A673 (cell line): ENCODE data around the gene DPT. TPM values are rescaled to one million over a fixed set of nuclear protein-coding genes. Genes with fewer than 3 reads are reported as not detected.

ENCODE experiments used
- BruUV-seq: library from RNA; stranded (reverse); fragments of 400-500 nt; replicated peaks from 2 replicates; lab custom pipeline; 2021; lab: Mats Ljungman, UMichigan
- CTCF ChIA-PET: fragments of 300-600 bp; sonication (Branson Sonifier 250); formaldehyde crosslinking; loops from one replicate; lab custom pipeline; 2022; ENCODE audit warnings: antibody characterized with exemption; lab: Charles Lee
- POLR2A ChIA-PET: fragments of 300-600 bp; sonication (Branson Sonifier 250); formaldehyde crosslinking; loops from one replicate; lab custom pipeline; 2022; ENCODE audit warnings: antibody characterized with exemption; ENCODE audit not compliant: low non-redundant PET; lab: Charles Lee
- DNase-seq: peaks from one replicate; pipeline ENCODE4 v3.0.0-alpha.2; 2015; ENCODE audit warnings: low spot score
- H3K27ac ChIP-seq: fragments of 200-600 bp; sonication (generic); 2 replicates; pipeline ENCODE4 v1.5.1; 2016; ENCODE audit warnings: mixed run types, low read depth, mild to moderate bottlenecking, mixed read lengths, antibody characterized with exemption, low read length; ENCODE audit not compliant: poor library complexity, severe bottlenecking
- H3K27me3 ChIP-seq: fragments of 200-600 bp; sonication (generic); replicated peaks from 2 replicates; pipeline ENCODE4 v1.6.1; 2017; ENCODE audit warnings: mixed run types, low read depth, mild to moderate bottlenecking, mixed read lengths, antibody characterized with exemption, low read length; ENCODE audit not compliant: insufficient read depth, poor library complexity
- H3K36me3 ChIP-seq: fragments of 200-600 bp; sonication (generic); 2 replicates; pipeline ENCODE4 v1.6.1; 2016; ENCODE audit warnings: mixed run types, mild to moderate bottlenecking, mixed read lengths, antibody characterized with exemption, low read length; ENCODE audit not compliant: insufficient read depth, poor library complexity, severe bottlenecking
- H3K4me1 ChIP-seq: fragments of 200-600 bp; sonication (generic); 2 replicates; pipeline ENCODE4 v1.6.1; 2017; ENCODE audit warnings: mixed run types, mild to moderate bottlenecking, mixed read lengths, antibody characterized with exemption, low read length; ENCODE audit not compliant: insufficient read depth, poor library complexity, severe bottlenecking
- H3K4me3 ChIP-seq: fragments of 200-600 bp; sonication (generic); 2 replicates; pipeline ENCODE4 v1.5.1; 2016; ENCODE audit warnings: low read depth, mixed run types, mild to moderate bottlenecking, mixed read lengths, low read length; ENCODE audit not compliant: poor library complexity, severe bottlenecking
- H3K9me3 ChIP-seq: fragments of 200-600 bp; sonication (generic); 2 replicates; pipeline ENCODE4 v1.6.1; 2016; ENCODE audit warnings: mixed run types, low read depth, mild to moderate bottlenecking, mixed read lengths, antibody characterized with exemption, low read length; ENCODE audit not compliant: poor library complexity, severe bottlenecking
- CTCF ChIP-seq: fragments of 300-800, 200-600 bp; sonication (generic); conservative IDR thresholded peaks from 2 replicates; pipeline ENCODE4 v1.5.1; 2017; ENCODE audit warnings: low read depth, mild to moderate bottlenecking, antibody characterized with exemption, low read length, moderate library complexity, mixed read lengths
- EZH2 ChIP-seq: fragments of 200-600 bp; sonication (generic); IDR thresholded peaks from 2 replicates; pipeline ENCODE4 v1.6.1; 2017; ENCODE audit warnings: borderline replicate concordance, low read depth, mild to moderate bottlenecking, mixed read lengths, antibody characterized with exemption, low read length; ENCODE audit not compliant: poor library complexity, severe bottlenecking
- intact Hi-C: fragments of 100-400 bp; cut with micrococcal nuclease; formaldehyde crosslinking; loops from one replicate; pipeline ENCODE4 v1.10.0; 2022; ENCODE audit not compliant: unreplicated experiment
- total RNA-seq: library from RNA; stranded (reverse); gene quantifications from 2 replicates; pipeline ENCODE4 v1.2.3, GENCODE V29; 2021

The DPT gene
- total RNA-seq, 1 experiment from 2014 or later, result not detected

- TF ChIP-seq EZH2 (no peak), CTCF (no peak)
- no peak overlapping the region for H3K27ac ChIP-seq
- ChIA-PET CTCF (no interaction called here), POLR2A (no interaction called here)
- no peak overlapping the region for H3K4me3 ChIP-seq
- H3K4me1 ChIP-seq, result no peaks in the 10 kb centered on the region
- BruUV-seq, result no TSS peak
- DNase-seq, result no peak
- H3K27me3 ChIP-seq, result no peaks in the 10 kb centered on the region
- intact Hi-C loops, result no loop called here
- H3K36me3 ChIP-seq, result no peaks in the 10 kb centered on the region
- no peaks in the 10 kb centered on the region for H3K9me3 ChIP-seq
Observed at GRCh38 chr1:168691541-168691940, 37.5 kb downstream of the DPT start.

GRCh38 chr1:168689726-168690602 is 39.0 kb downstream of the DPT start:
- TF ChIP-seq CTCF (no peak), EZH2 (no peak)
- Histone ChIP-seq H3K27ac (no peak overlapping the region), H3K36me3 (no peaks in the 10 kb centered on the region), H3K27me3 (no peaks in the 10 kb centered on the region), H3K4me3 (no peak overlapping the region), H3K4me1 (no peaks in the 10 kb centered on the region), H3K9me3 (no peaks in the 10 kb centered on the region)
- no peak for DNase-seq
- no TSS peak for BruUV-seq
- intact Hi-C loops, result no loop called here
- ChIA-PET POLR2A (no interaction called here), CTCF (no interaction called here)

- POLR2A ChIA-PET, result interaction anchor here (0.6 kb wide), 1 partner anchor 179 kb away, joined by 3 read pairs; no protein-coding TSS in a partner anchor
- Histone ChIP-seq H3K27me3 (no peaks in the 10 kb centered on the region), H3K27ac (no peak overlapping the region), H3K36me3 (no peaks in the 10 kb centered on the region), H3K4me3 (no peak overlapping the region), H3K4me1 (no peaks in the 10 kb centered on the region), H3K9me3 (no peaks in the 10 kb centered on the region)
- DNase-seq, result no peak
- BruUV-seq, result no TSS peak
- TF ChIP-seq CTCF (no peak), EZH2 (no peak)
- intact Hi-C loops, result no loop called here
- CTCF ChIA-PET, result no interaction called here
Observed at GRCh38 chr1:168689327-168689657, 39.7 kb downstream of the DPT start.
